H9 (cell line): ENCODE data around the gene UNC5C. TPM values are rescaled to one million over a fixed set of nuclear protein-coding genes. Genes with fewer than 3 reads are reported as not detected.

Source experiments
- DNase-seq: peaks from one replicate; pipeline ENCODE4 v3.0.0-alpha.2; 2017
- H2AFZ ChIP-seq: one replicate; pipeline ENCODE4 v1.6.1; 2013; ENCODE audit warnings: mild to moderate bottlenecking, low read length, control low read depth, moderate library complexity
- H2AK5ac ChIP-seq: 2 replicates; pipeline ENCODE4 v1.6.1; 2013; ENCODE audit warnings: low read length, control low read depth, mixed read lengths; ENCODE audit not compliant: insufficient read length
- H2BK120ac ChIP-seq: one replicate; pipeline ENCODE4 v1.6.1; 2013; ENCODE audit warnings: low read depth, mild to moderate bottlenecking, low read length, control low read depth, inconsistent platforms; ENCODE audit not compliant: poor library complexity, severe bottlenecking
- H2BK12ac ChIP-seq: 2 replicates; pipeline ENCODE4 v1.6.1; 2013; ENCODE audit warnings: low read length, control low read depth, mixed read lengths, low read depth; ENCODE audit not compliant: insufficient read length
- H2BK15ac ChIP-seq: 2 replicates; pipeline ENCODE4 v1.6.1; 2013; ENCODE audit warnings: low read depth, low read length, control low read depth
- H2BK20ac ChIP-seq: one replicate; pipeline ENCODE4 v1.6.1; 2013; ENCODE audit warnings: low read depth, mild to moderate bottlenecking, low read length, control low read depth, inconsistent platforms; ENCODE audit not compliant: poor library complexity, severe bottlenecking
- H2BK5ac ChIP-seq: 2 replicates; pipeline ENCODE4 v1.6.1; 2013; ENCODE audit warnings: low read length, control low read depth, mixed read lengths; ENCODE audit not compliant: insufficient read length
- H3K14ac ChIP-seq: 2 replicates; pipeline ENCODE4 v1.6.1; 2013; ENCODE audit warnings: low read length, control low read depth; ENCODE audit not compliant: insufficient read depth
- H3K18ac ChIP-seq: 2 replicates; pipeline ENCODE4 v1.6.1; 2013; ENCODE audit warnings: low read depth, mild to moderate bottlenecking, mixed read lengths, low read length, control low read depth; ENCODE audit not compliant: insufficient read length
- H3K23ac ChIP-seq: 2 replicates; pipeline ENCODE4 v1.6.1; 2013; ENCODE audit warnings: low read length, control low read depth, mixed read lengths, low read depth; ENCODE audit not compliant: insufficient read length
- H3K23me2 ChIP-seq: 2 replicates; pipeline ENCODE4 v1.6.1; 2013; ENCODE audit warnings: low read depth, mild to moderate bottlenecking, mixed read lengths, low read length, control low read depth; ENCODE audit not compliant: insufficient read length, poor library complexity, severe bottlenecking
- H3K27ac ChIP-seq: 2 replicates; pipeline ENCODE4 v1.5.1; 2013; ENCODE audit warnings: low read length, control low read depth, mixed read lengths, low read depth; ENCODE audit not compliant: insufficient read length
- H3K27me3 ChIP-seq: 2 replicates; pipeline ENCODE4 v1.6.1; 2013; ENCODE audit warnings: low read length, control low read depth, inconsistent platforms; ENCODE audit not compliant: insufficient read depth
- H3K4ac ChIP-seq: 2 replicates; pipeline ENCODE4 v1.6.1; 2013; ENCODE audit warnings: low read depth, mild to moderate bottlenecking, control low read depth, inconsistent platforms, low read length, moderate library complexity
- H3K4me1 ChIP-seq: 2 replicates; pipeline ENCODE4 v1.6.1; 2013; ENCODE audit warnings: low read length, control low read depth, inconsistent platforms; ENCODE audit not compliant: insufficient read depth
- H3K4me2 ChIP-seq: 2 replicates; pipeline ENCODE4 v1.6.1; 2013; ENCODE audit warnings: low read length, control low read depth, mixed read lengths; ENCODE audit not compliant: insufficient read length, insufficient read depth
- H3K56ac ChIP-seq: 2 replicates; pipeline ENCODE4 v1.6.1; 2013; ENCODE audit warnings: low read depth, mild to moderate bottlenecking, mixed read lengths, low read length, control low read depth; ENCODE audit not compliant: insufficient read length
- H3K79me1 ChIP-seq: 2 replicates; pipeline ENCODE4 v1.6.1; 2013; ENCODE audit warnings: low read depth, mild to moderate bottlenecking, moderate library complexity, low read length, control low read depth, inconsistent platforms; ENCODE audit not compliant: insufficient read depth, poor library complexity, severe bottlenecking
- H3K79me2 ChIP-seq: 2 replicates; pipeline ENCODE4 v1.6.1; 2013; ENCODE audit warnings: low read length, control low read depth, inconsistent platforms; ENCODE audit not compliant: insufficient read depth
- H3K9ac ChIP-seq: 2 replicates; pipeline ENCODE4 v1.6.1; 2013; ENCODE audit warnings: low read length, control low read depth, mixed read lengths; ENCODE audit not compliant: insufficient read length; ENCODE audit errors: extremely low read depth
- H3K9me3 ChIP-seq: one replicate; pipeline ENCODE4 v1.6.1; 2013; ENCODE audit warnings: low read depth, low read length, inconsistent platforms; ENCODE audit not compliant: control insufficient read depth
- H3T11ph ChIP-seq: one replicate; pipeline ENCODE4 v1.6.1; 2013; ENCODE audit warnings: mild to moderate bottlenecking, low read length, control low read depth, inconsistent platforms
- H4K20me1 ChIP-seq: one replicate; pipeline ENCODE4 v1.6.1; 2013; ENCODE audit not compliant: control insufficient read depth, insufficient read length, insufficient read depth
- H4K5ac ChIP-seq: 2 replicates; pipeline ENCODE4 v1.6.1; 2013; ENCODE audit warnings: low read depth, mild to moderate bottlenecking, mixed read lengths, low read length, control low read depth; ENCODE audit not compliant: insufficient read length
- H4K8ac ChIP-seq: replicated peaks from 2 replicates; pipeline ENCODE4 v1.6.1; 2013; ENCODE audit warnings: low read length, control low read depth, mixed read lengths, low read depth; ENCODE audit not compliant: insufficient read length
- H4K91ac ChIP-seq: 2 replicates; pipeline ENCODE4 v1.6.1; 2013; ENCODE audit warnings: low read depth, mild to moderate bottlenecking, moderate library complexity, mixed read lengths, low read length, control low read depth; ENCODE audit not compliant: insufficient read length
- H3K27ac Mint-ChIP-seq, 3 experiments: 2 replicates in 2 of 3; 3 replicates in 1 of 3; pipeline ENCODE4 v1.8.0; 2020 to 2021; ENCODE audit warnings: mixed read lengths in 3 of 3, mild to moderate bottlenecking in 1 of 3, moderate library complexity in 1 of 3
- H3K27me3 Mint-ChIP-seq: 2 replicates; pipeline ENCODE4 v1.8.0; 2021; ENCODE audit warnings: low read depth, mild to moderate bottlenecking, moderate library complexity, mixed read lengths
- H3K36me3 Mint-ChIP-seq, 3 experiments: 2 replicates in 2 of 3; 3 replicates in 1 of 3; pipeline ENCODE4 v1.8.0; 2020 to 2021; ENCODE audit warnings: low read depth in 3 of 3, mixed read lengths in 3 of 3; ENCODE audit not compliant: insufficient read depth in 1 of 3
- H3K4me1 Mint-ChIP-seq, 2 experiments: 2 replicates each; pipeline ENCODE4 v1.8.0; 2020; ENCODE audit warnings: mixed read lengths in 2 of 2
- H3K4me3 Mint-ChIP-seq, 2 experiments: 2 replicates in 1 of 2; 3 replicates in 1 of 2; pipeline ENCODE4 v1.8.0; 2020 to 2021; ENCODE audit warnings: mild to moderate bottlenecking in 2 of 2, mixed read lengths in 2 of 2, moderate library complexity in 1 of 2
- H3K9me3 Mint-ChIP-seq, 2 experiments: 2 replicates in 1 of 2; 3 replicates in 1 of 2; pipeline ENCODE4 v1.8.0; 2020; ENCODE audit warnings: mild to moderate bottlenecking in 2 of 2, mixed read lengths in 2 of 2, moderate library complexity in 1 of 2
- WGBS: extraction: QIAGEN DNeasy Blood & Tissue Kit; methylation state at CpG from one replicate; pipeline ENCODE4 v1.1.7; 2013; ENCODE audit warnings: missing lambda C conversion rate, low lambda C conversion rate, mixed read lengths; ENCODE audit not compliant: insufficient read length; ENCODE audit errors: extremely low coverage; 5-methylcytosine and 5-hydroxymethylcytosine counted together
- total RNA-seq: library from RNA; stranded (reverse); gene quantifications from 2 replicates; pipeline ENCODE4 v1.2.1, GENCODE V29; 2021
- TF ChIP-seq, protein P1 (sequence below): fragments of 200-600 bp; sonication (generic); conservative IDR thresholded peaks from 3 replicates; pipeline ENCODE4 v1.8.0; 2021; ENCODE audit warnings: antibody characterized with exemption, mild to moderate bottlenecking

Gene UNC5C
- total RNA-seq, 1 experiment from 2014 or later = not detected

DNA sequence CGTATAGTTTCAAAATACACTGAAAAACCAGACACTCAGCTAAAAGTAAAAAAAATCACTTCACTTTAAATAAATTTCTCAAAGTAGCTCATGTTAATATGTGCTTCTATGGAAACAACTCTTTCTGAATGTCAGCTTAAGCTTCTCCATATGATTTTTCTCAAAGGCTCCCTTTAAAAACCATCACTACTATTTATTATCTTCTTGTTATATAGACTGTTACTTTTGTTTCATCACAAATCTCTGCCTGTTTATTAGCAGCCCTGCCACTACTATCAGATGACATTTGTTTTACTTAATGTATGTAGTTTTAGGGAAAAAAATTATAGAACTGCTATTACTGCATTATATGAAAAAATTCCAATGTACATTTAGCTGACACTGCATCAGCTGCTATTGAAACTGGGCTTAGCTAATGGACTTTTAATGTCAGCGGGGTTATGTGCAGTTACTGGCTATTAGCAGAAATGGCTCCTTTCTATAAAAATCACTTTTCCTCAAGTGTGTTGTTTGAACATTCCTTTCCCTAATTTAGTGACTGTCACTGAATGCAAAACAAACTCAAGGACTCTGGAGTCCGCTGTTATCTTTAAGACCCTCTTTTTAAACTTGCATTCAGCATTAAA lies 10.8 kb downstream of the UNC5C start:
- Histone ChIP-seq H3K56ac (no peak overlapping the region), H3K79me2 (no peaks in the 10 kb centered on the region), H2BK120ac (no peak overlapping the region), H4K20me1 (no peaks in the 10 kb centered on the region), H2AFZ (no peak overlapping the region), H3K27ac (no peak overlapping the region), H3K4ac (no peak overlapping the region), H4K5ac (no peak overlapping the region), H3K79me1 (no peaks in the 10 kb centered on the region), H4K8ac (no peak overlapping the region), H3K27me3 (no peaks in the 10 kb centered on the region), H3K9me3 (no peaks in the 10 kb centered on the region), H4K91ac (no peak overlapping the region), H3K23ac (no peak overlapping the region), H3K9ac (no peak overlapping the region), H3K23me2 (no peaks in the 10 kb centered on the region), H2AK5ac (no peak overlapping the region), H2BK15ac (no peak overlapping the region), H2BK20ac (no peak overlapping the region), H2BK5ac (no peak overlapping the region), H3K4me2 (no peak overlapping the region), H3T11ph (no peak overlapping the region), H3K4me1 (no peaks in the 10 kb centered on the region), H3K18ac (no peak overlapping the region), H3K14ac (no peak overlapping the region), H2BK12ac (no peak overlapping the region)
- H3K27me3 Mint-ChIP-seq = peaks cover 2% of the 10 kb centered on the region; the same call in 1 of the 2 replicates
- H3K4me1 Mint-ChIP-seq = no peaks in the 10 kb centered on the region
- H3K9me3 Mint-ChIP-seq = no peaks in the 10 kb centered on the region
- no peaks in the 10 kb centered on the region for H3K36me3 Mint-ChIP-seq
- TF ChIP-seq, protein P1, sequence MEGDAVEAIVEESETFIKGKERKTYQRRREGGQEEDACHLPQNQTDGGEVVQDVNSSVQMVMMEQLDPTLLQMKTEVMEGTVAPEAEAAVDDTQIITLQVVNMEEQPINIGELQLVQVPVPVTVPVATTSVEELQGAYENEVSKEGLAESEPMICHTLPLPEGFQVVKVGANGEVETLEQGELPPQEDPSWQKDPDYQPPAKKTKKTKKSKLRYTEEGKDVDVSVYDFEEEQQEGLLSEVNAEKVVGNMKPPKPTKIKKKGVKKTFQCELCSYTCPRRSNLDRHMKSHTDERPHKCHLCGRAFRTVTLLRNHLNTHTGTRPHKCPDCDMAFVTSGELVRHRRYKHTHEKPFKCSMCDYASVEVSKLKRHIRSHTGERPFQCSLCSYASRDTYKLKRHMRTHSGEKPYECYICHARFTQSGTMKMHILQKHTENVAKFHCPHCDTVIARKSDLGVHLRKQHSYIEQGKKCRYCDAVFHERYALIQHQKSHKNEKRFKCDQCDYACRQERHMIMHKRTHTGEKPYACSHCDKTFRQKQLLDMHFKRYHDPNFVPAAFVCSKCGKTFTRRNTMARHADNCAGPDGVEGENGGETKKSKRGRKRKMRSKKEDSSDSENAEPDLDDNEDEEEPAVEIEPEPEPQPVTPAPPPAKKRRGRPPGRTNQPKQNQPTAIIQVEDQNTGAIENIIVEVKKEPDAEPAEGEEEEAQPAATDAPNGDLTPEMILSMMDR = no peak
- H3K27ac Mint-ChIP-seq = no peak overlapping the region
- WGBS = no CpG with 5 or more reads among the region's 3 CpGs
- no peak for DNase-seq
- H3K4me3 Mint-ChIP-seq = no peak overlapping the region
